Smooth muscle cell (in vitro differentiated cells): ENCODE results near the gene BRSK2. TPM values are rescaled to one million over a fixed set of nuclear protein-coding genes. Genes with fewer than 3 reads are reported as not detected.
A peak's percentile ranks its signal among the peaks of the same experiment; 100 is the strongest.

Source experiments
- DNase-seq: peaks from one replicate; lab custom pipeline; 2025; ENCODE audit not compliant: unreplicated experiment; lab: John Stamatoyannopoulos, UW
- H2AFZ ChIP-seq: fragments of 200-600 bp; sonication (generic); 2 replicates; pipeline ENCODE4 v1.6.0; 2016; ENCODE audit warnings: antibody characterized with exemption, low read depth, mild to moderate bottlenecking
- H3F3A ChIP-seq: fragments of 200-600 bp; sonication (generic); 2 replicates; pipeline ENCODE4 v1.6.0; 2017; ENCODE audit warnings: antibody characterized with exemption, low read depth
- H3K27ac ChIP-seq: fragments of 200-600 bp; sonication (generic); 2 replicates; pipeline ENCODE4 v1.5.1; 2016; ENCODE audit warnings: low read depth, mild to moderate bottlenecking
- H3K27me3 ChIP-seq: fragments of 200-600 bp; sonication (generic); 2 replicates; pipeline ENCODE4 v1.6.1; 2016; ENCODE audit warnings: low read depth, mild to moderate bottlenecking
- H3K36me3 ChIP-seq: fragments of 200-600 bp; sonication (generic); 2 replicates; pipeline ENCODE4 v1.5.1; 2016; ENCODE audit warnings: low read depth
- H3K4me1 ChIP-seq: fragments of 200-600 bp; sonication (generic); 2 replicates; pipeline ENCODE4 v1.5.1; 2016; ENCODE audit warnings: low read depth
- H3K4me2 ChIP-seq: fragments of 200-600 bp; sonication (generic); 2 replicates; pipeline ENCODE4 v1.6.0; 2016; ENCODE audit warnings: mild to moderate bottlenecking
- H3K4me3 ChIP-seq: fragments of 200-600 bp; sonication (generic); 2 replicates; pipeline ENCODE4 v1.5.1; 2016; ENCODE audit warnings: mild to moderate bottlenecking
- H3K79me2 ChIP-seq: fragments of 200-600 bp; sonication (generic); 2 replicates; pipeline ENCODE4 v1.6.0; 2016; ENCODE audit warnings: low read depth, mild to moderate bottlenecking
- H3K9ac ChIP-seq: fragments of 200-600 bp; sonication (generic); 2 replicates; pipeline ENCODE4 v1.6.0; 2016; ENCODE audit warnings: low read depth
- H3K9me3 ChIP-seq: fragments of 200-600 bp; sonication (generic); replicated peaks from 2 replicates; pipeline ENCODE4 v1.5.1; 2016; ENCODE audit warnings: low read depth
- H4K20me1 ChIP-seq: fragments of 200-600 bp; sonication (generic); 2 replicates; pipeline ENCODE4 v1.6.0; 2016; ENCODE audit warnings: low read depth
- CTCF ChIP-seq: fragments of 200-600 bp; sonication (generic); IDR thresholded peaks from 2 replicates; pipeline ENCODE4 v1.5.1; 2017; ENCODE audit warnings: borderline replicate concordance, mild to moderate bottlenecking, antibody characterized with exemption; ENCODE audit not compliant: insufficient read depth, poor library complexity, severe bottlenecking
- WGBS: methylation state at CpG from one replicate; pipeline ENCODE4 v1.1.7; 2016; ENCODE audit warnings: low lambda C conversion rate; 5-methylcytosine and 5-hydroxymethylcytosine counted together
- polyA plus RNA-seq: library from polyadenylated mRNA; unstranded; fragments of >200 nt; fragmentation: Nextera tagmentation; extraction: Ambion mirVana; gene quantifications from 2 replicates; pipeline ENCODE4 v1.2.1, GENCODE V29; 2016
- total RNA-seq: library from RNA; depleted of rRNA; stranded (reverse); fragments of >200 nt; gene quantifications from 2 replicates; pipeline ENCODE4 v1.2.3, GENCODE V29; 2014

Gene BRSK2
- total and polyA plus RNA-seq, 2 experiments from 2014 or later = 1.5 to 5.2 TPM

- 71% methylated on average over 16 of the region's 18 CpGs for WGBS
- H3K36me3 ChIP-seq = no peaks in the 10 kb centered on the region
These were observed 68.8 kb downstream of the BRSK2 start for GRCh38 chr11:1458340-1459218.

DNA sequence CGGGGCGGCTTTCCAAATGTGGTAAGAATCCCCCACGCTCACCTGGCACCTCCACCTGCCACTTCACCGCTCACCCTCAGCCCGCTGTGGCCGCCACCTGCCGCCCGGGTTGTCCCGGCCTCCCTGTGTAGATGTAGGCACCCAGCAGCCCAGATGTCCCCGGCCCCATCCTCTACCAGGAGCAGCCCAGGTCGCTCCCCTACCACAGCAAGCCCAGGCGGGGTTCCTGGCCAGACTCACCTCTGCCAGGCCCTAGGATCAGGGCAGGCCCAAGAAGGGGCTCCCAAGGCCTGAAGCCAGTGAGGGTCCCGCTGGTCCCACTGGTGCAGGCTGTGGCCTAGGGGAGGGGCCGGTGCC lies 69.5 kb downstream of the BRSK2 start:
- no peaks in the 10 kb centered on the region for H4K20me1 ChIP-seq
- no peaks in the 10 kb centered on the region for H3K4me1 ChIP-seq
- H3K27me3 ChIP-seq = no peaks in the 10 kb centered on the region
- H2AFZ ChIP-seq = no peak overlapping the region
- no peaks in the 10 kb centered on the region for H3K79me2 ChIP-seq
- no peaks in the 10 kb centered on the region for H3K36me3 ChIP-seq
- no peaks in the 10 kb centered on the region for H3K9me3 ChIP-seq
- no peak overlapping the region for H3K27ac ChIP-seq
- H3K9ac ChIP-seq = no peak overlapping the region
- H3K4me3 ChIP-seq = no peak overlapping the region
- no peaks in the 10 kb centered on the region for H3F3A ChIP-seq
- 93% methylated on average over 14 of the region's 14 CpGs for WGBS
- no peak for TF ChIP-seq CTCF
- no peak overlapping the region for H3K4me2 ChIP-seq
- DNase-seq = no peak

More at GRCh38 chr11:1458340-1459218, 68.8 kb downstream of the BRSK2 start:
- no peaks in the 10 kb centered on the region for H3K4me1 ChIP-seq
- no peak overlapping the region for H2AFZ ChIP-seq
- no peaks in the 10 kb centered on the region for H3K27me3 ChIP-seq
- H4K20me1 ChIP-seq = no peaks in the 10 kb centered on the region
- no peak overlapping the region for H3K27ac ChIP-seq
- H3F3A ChIP-seq = no peaks in the 10 kb centered on the region
- H3K9me3 ChIP-seq = no peaks in the 10 kb centered on the region
- no peak overlapping the region for H3K4me2 ChIP-seq
- peak; percentile 3 for TF ChIP-seq CTCF
- no peaks in the 10 kb centered on the region for H3K79me2 ChIP-seq
- peak; percentile 14 for DNase-seq
- no peak overlapping the region for H3K4me3 ChIP-seq
- H3K9ac ChIP-seq = no peak overlapping the region

- Histone ChIP-seq H2AFZ (no peak overlapping the region), H3F3A (no peaks in the 10 kb centered on the region), H3K4me1 (no peaks in the 10 kb centered on the region), H3K36me3 (no peaks in the 10 kb centered on the region), H3K4me2 (no peak overlapping the region), H4K20me1 (no peaks in the 10 kb centered on the region), H3K27ac (no peak overlapping the region), H3K9me3 (no peaks in the 10 kb centered on the region), H3K9ac (no peak overlapping the region), H3K27me3 (no peaks in the 10 kb centered on the region), H3K79me2 (no peaks in the 10 kb centered on the region), H3K4me3 (no peak overlapping the region)
- TF ChIP-seq CTCF = no peak
- no peak for DNase-seq
- 89% methylated on average over 20 of the region's 29 CpGs for WGBS
These were observed 70.1 kb downstream of the BRSK2 start for GRCh38 chr11:1459764-1460395.
